Activated CD8-positive, alpha-beta memory T cell treated with anti-CD3 and anti-CD28 coated beads for 36 hours (primary cell): ENCODE measurements around the gene MAPK6. TPM values are rescaled to one million over a fixed set of nuclear protein-coding genes. Genes with fewer than 3 reads are reported as not detected.
"Not testable (repeated sequence)": the region's sequence is repeated elsewhere in the genome, so short reads cannot be mapped to it uniquely, and the experiment has no call there.

Source experiments
- CTCF ChIA-PET: fragments of 350-600 bp; sonication (Branson Sonifier 250); formaldehyde crosslinking; loops from one replicate; lab custom pipeline; 2021; ENCODE audit warnings: antibody characterized with exemption; lab: Charles Lee
- POLR2A ChIA-PET: fragments of 350-600 bp; sonication (Branson Sonifier 250); formaldehyde crosslinking; loops from one replicate; lab custom pipeline; 2021; ENCODE audit warnings: antibody characterized with exemption; lab: Charles Lee
- total RNA-seq, 2 experiments: library from RNA; stranded (reverse); gene quantifications; one replicate each; pipeline ENCODE4 v1.2.3, GENCODE V29; 2021

The MAPK6 gene
- total RNA-seq, 2 experiments from 2014 or later: 90.4 to 92.9 TPM

GRCh38 chr15:52086011-52086786 is 67.2 kb downstream of the MAPK6 start:
- POLR2A ChIA-PET: no interaction called here
- CTCF ChIA-PET: no interaction called here

- POLR2A ChIA-PET: no interaction called here
- CTCF ChIA-PET: no interaction called here
Observed at GRCh38 chr15:52090193-52090592, 71.2 kb downstream of the MAPK6 start.

- POLR2A ChIA-PET: no interaction called here
- CTCF ChIA-PET: no interaction called here
Observed at GRCh38 chr15:52093167-52093538, 74.1 kb downstream of the MAPK6 start.

- ChIA-PET CTCF (no interaction called here), POLR2A (no interaction called here)
Observed at GRCh38 chr15:52093539-52094510, 74.8 kb downstream of the MAPK6 start.

GRCh38 chr15:52094811-52095584 is 76.0 kb downstream of the MAPK6 start:
- ChIA-PET CTCF (no interaction called here), POLR2A (no interaction called here)

- CTCF ChIA-PET: no interaction called here
Observed at GRCh38 chr15:52095597-52096262, 76.7 kb downstream of the MAPK6 start.

GRCh38 chr15:52096536-52096935 is 77.5 kb downstream of the MAPK6 start:
- CTCF ChIA-PET, POLR2A ChIA-PET: not testable (repeated sequence)

More at GRCh38 chr15:52095597-52096262, 76.7 kb downstream of the MAPK6 start:
- POLR2A ChIA-PET: no interaction called here

GRCh38 chr15:52097180-52097579 is 78.2 kb downstream of the MAPK6 start:
- ChIA-PET POLR2A (no interaction called here), CTCF (interaction anchor here (0.5 to 1.3 kb wide), 2 partner anchors 19 to 153 kb away, joined by 3 to 5 read pairs; no protein-coding TSS in a partner anchor)

GRCh38 chr15:52098323-52098722 is 79.3 kb downstream of the MAPK6 start:
- POLR2A ChIA-PET: no interaction called here
- CTCF ChIA-PET: interaction anchor here (1.3 kb wide), 1 partner anchor 20 kb away, joined by 5 read pairs; no protein-coding TSS in a partner anchor

- ChIA-PET POLR2A (no interaction called here), CTCF (interaction anchor here (0.6 kb wide), 1 partner anchor 404 kb away, joined by 5 read pairs; no protein-coding TSS in a partner anchor)
Observed at GRCh38 chr15:52099651-52100272, 80.7 kb downstream of the MAPK6 start.

- POLR2A ChIA-PET: no interaction called here
- CTCF ChIA-PET: no interaction called here
Observed at GRCh38 chr15:52100807-52101442, 81.9 kb downstream of the MAPK6 start.

GRCh38 chr15:52101542-52102323 is 82.7 kb downstream of the MAPK6 start:
- ChIA-PET CTCF (no interaction called here), POLR2A (no interaction called here)

- ChIA-PET POLR2A (no interaction called here), CTCF (no interaction called here)
Observed at GRCh38 chr15:52102463-52102862, 83.4 kb downstream of the MAPK6 start.

- ChIA-PET CTCF (no interaction called here), POLR2A (no interaction called here)
Observed at GRCh38 chr15:52103217-52104207, 84.5 kb downstream of the MAPK6 start.

- POLR2A ChIA-PET: no interaction called here
- CTCF ChIA-PET: no interaction called here
Observed at GRCh38 chr15:52104532-52105004, 85.5 kb downstream of the MAPK6 start.

- CTCF ChIA-PET: no interaction called here
- POLR2A ChIA-PET: interaction anchor here (0.5 kb wide), 1 partner anchor 13 kb away, joined by 7 read pairs; no protein-coding TSS in a partner anchor
Observed at GRCh38 chr15:52105846-52106245, 86.8 kb downstream of the MAPK6 start.
